Activated CD8-positive, alpha-beta T cell treated with anti-CD3 and anti-CD28 coated beads, Interleukin-2, amount 10 ng/mL, durations not matched to agents 7 days and 5 days (primary cell): ENCODE results near the gene GNB5. TPM values are rescaled to one million over a fixed set of nuclear protein-coding genes. Genes with fewer than 3 reads are reported as not detected.
"Not testable (repeated sequence)": the region's sequence is repeated elsewhere in the genome, so short reads cannot be mapped to it uniquely, and the experiment has no call there.

Experiments used
- ATAC-seq: fragments of 150-1000 bp; cut with Tn5 transposase; one replicate; pipeline ENCODE4 v1.10.0; 2021; ENCODE audit warnings: moderate library complexity
- CTCF ChIA-PET: fragments of 350-600 bp; sonication (Branson Sonifier 250); formaldehyde crosslinking; loops from one replicate; lab custom pipeline; 2021; ENCODE audit warnings: antibody characterized with exemption; lab: Charles Lee
- POLR2A ChIA-PET: fragments of 350-600 bp; sonication (Branson Sonifier 250); formaldehyde crosslinking; loops from one replicate; lab custom pipeline; 2021; ENCODE audit warnings: antibody characterized with exemption; lab: Charles Lee
- DNase-seq: peaks from one replicate; pipeline ENCODE4 v3.0.0-alpha.2; 2020
- H3K27ac Mint-ChIP-seq: one replicate; pipeline ENCODE4 v1.8.0; 2021; ENCODE audit warnings: mild to moderate bottlenecking, mixed read lengths
- H3K27me3 Mint-ChIP-seq: one replicate; pipeline ENCODE4 v1.8.0; 2021; ENCODE audit warnings: low read depth, mixed read lengths
- H3K36me3 Mint-ChIP-seq: one replicate; pipeline ENCODE4 v1.8.0; 2021; ENCODE audit warnings: low read depth, mixed read lengths
- H3K4me1 Mint-ChIP-seq: one replicate; pipeline ENCODE4 v1.8.0; 2021; ENCODE audit warnings: low read depth, mixed read lengths
- H3K4me3 Mint-ChIP-seq: one replicate; pipeline ENCODE4 v1.8.0; 2021; ENCODE audit warnings: mild to moderate bottlenecking, mixed read lengths
- H3K9me3 Mint-ChIP-seq: one replicate; pipeline ENCODE4 v1.8.0; 2022; ENCODE audit warnings: mixed read lengths; ENCODE audit not compliant: insufficient read depth
- total RNA-seq, 2 experiments: library from RNA; stranded (reverse); gene quantifications; one replicate each; pipeline ENCODE4 v1.2.3, GENCODE V29; 2021

GNB5 gene
- total RNA-seq, 2 experiments from 2014 or later: 33.8 to 37.0 TPM

GRCh38 chr15:52170199-52170598 lies 21.0 kb downstream of the GNB5 start:
- ATAC-seq, H3K9me3 Mint-ChIP-seq, H3K27ac Mint-ChIP-seq, DNase-seq, H3K4me3 Mint-ChIP-seq, H3K27me3 Mint-ChIP-seq: not testable (repeated sequence)
- POLR2A ChIA-PET: interaction anchor here (1.8 kb wide), 1 partner anchor 9 kb away, joined by 10 read pairs; no protein-coding TSS in a partner anchor
- CTCF ChIA-PET: interaction anchor here (1.0 to 2.6 kb wide), 6 partner anchors 9 to 393 kb away, joined by 3 to 21 read pairs (median 5); no protein-coding TSS in a partner anchor
- peaks cover 14% of the 10 kb centered on the region for H3K36me3 Mint-ChIP-seq
- H3K4me1 Mint-ChIP-seq: peaks cover 25% of the 10 kb centered on the region

- ATAC-seq, H3K4me3 Mint-ChIP-seq, H3K9me3 Mint-ChIP-seq, H3K27ac Mint-ChIP-seq, DNase-seq, H3K27me3 Mint-ChIP-seq: not testable (repeated sequence)
- Mint-ChIP-seq H3K36me3 (peaks cover 24% of the 10 kb centered on the region), H3K4me1 (peaks cover 20% of the 10 kb centered on the region)
- CTCF ChIA-PET: interaction anchor here (0.8 to 5.9 kb wide), 8 partner anchors 11 to 195 kb away, joined by 3 to 50 read pairs (median 4); no protein-coding TSS in a partner anchor
- POLR2A ChIA-PET: interaction anchor here (1.0 to 1.7 kb wide), 2 partner anchors 14 kb away, joined by 3 to 10 read pairs; no protein-coding TSS in a partner anchor
Measured at GRCh38 chr15:52165494-52166131, 25.6 kb downstream of the GNB5 start.

DNA sequence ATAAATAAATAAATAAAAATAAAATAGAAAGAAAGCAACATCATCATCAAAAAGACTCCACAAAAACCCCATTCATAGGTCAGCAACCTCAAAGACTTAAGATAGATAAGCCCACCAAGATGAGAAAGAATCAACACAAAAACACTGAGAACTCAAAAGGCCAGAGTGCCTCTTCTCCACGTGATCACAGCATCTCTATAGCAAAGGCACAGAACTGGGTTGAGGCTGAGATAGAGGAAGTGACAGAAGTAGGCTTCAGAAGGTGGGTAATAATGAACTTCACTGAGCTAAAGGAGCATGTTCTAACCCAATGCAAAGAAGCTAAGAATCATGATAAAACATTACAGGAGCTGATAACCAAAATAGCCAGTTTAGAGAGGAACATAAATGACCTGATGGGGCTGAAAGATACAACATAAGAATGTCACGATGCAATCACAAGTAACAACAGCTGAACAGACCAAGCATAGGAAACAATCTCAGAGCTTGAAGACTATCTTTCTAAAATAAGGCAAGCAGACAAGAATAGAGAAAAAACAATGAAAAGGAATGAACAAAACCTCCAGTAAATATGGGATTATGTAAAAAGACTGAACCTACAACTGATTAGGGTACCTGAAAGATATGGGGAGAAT lies 26.4 kb downstream of the GNB5 start:
- H3K27me3 Mint-ChIP-seq: no peaks in the 10 kb centered on the region
- POLR2A ChIA-PET: interaction anchor here (1.7 kb wide), 1 partner anchor 15 kb away, joined by 10 read pairs; no protein-coding TSS in a partner anchor
- no peaks in the 10 kb centered on the region for H3K9me3 Mint-ChIP-seq
- H3K4me1 Mint-ChIP-seq: peaks cover 15% of the 10 kb centered on the region
- peaks cover 21% of the 10 kb centered on the region for H3K36me3 Mint-ChIP-seq
- no peak overlapping the region for H3K4me3 Mint-ChIP-seq
- CTCF ChIA-PET: interaction anchor here (1.3 to 5.9 kb wide), 6 partner anchors 12 to 62 kb away, joined by 4 to 50 read pairs (median 16); no protein-coding TSS in a partner anchor
- DNase-seq (no peak), ATAC-seq (no peak)
- H3K27ac Mint-ChIP-seq: no peak overlapping the region

DNA sequence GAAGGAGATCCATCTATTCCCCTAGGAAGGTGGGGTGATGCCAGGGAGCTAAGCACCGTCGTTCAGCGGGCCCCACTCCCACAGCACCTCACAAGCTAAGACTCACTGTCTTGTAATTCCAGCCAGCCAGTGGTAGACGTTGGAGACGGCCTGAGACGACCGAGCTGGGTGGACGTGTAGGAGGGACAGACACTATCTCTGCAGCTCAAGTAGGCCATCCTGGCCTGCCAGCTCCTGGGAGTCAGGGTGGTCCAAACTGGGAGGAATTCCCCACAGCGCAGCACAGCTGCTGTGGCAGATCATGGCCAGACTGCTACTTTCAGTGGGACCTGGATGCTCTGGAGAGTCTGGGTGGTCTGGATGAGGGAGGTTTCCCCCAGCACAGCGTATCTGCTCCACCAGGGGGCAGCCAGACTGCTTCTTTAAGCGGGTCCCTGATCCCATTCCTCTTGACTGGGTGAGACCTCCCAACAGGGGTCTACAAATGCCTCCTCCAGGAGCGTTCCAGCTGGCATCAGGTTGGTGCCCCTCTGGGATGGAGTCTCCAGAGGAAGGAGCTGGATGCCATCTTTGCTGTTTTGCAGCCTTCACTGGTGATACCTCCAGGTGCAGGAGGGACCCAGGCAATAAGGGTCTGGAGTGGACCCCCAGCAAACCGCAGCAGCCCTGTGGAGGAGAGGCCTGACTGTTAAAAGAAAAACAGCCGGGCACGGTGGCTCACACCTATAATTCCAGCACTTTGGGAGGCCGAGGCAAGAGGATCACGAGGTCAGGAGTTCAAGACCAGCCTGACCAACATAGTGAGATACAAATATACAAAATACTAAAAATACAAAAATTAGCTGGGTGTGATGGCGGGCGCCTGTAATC lies 27.6 kb downstream of the GNB5 start:
- no peaks in the 10 kb centered on the region for H3K27me3 Mint-ChIP-seq
- POLR2A ChIA-PET: interaction anchor here (1.7 kb wide), 1 partner anchor 16 kb away, joined by 10 read pairs; no protein-coding TSS in a partner anchor
- H3K36me3 Mint-ChIP-seq: peaks cover 21% of the 10 kb centered on the region
- CTCF ChIA-PET: interaction anchor here (0.7 to 5.9 kb wide), 7 partner anchors 8 to 64 kb away, joined by 3 to 50 read pairs (median 4); no protein-coding TSS in a partner anchor
- no peaks in the 10 kb centered on the region for H3K9me3 Mint-ChIP-seq
- no peak for ATAC-seq
- peak; percentile 29 for DNase-seq
- peaks cover 15% of the 10 kb centered on the region for H3K4me1 Mint-ChIP-seq
- H3K4me3 Mint-ChIP-seq: no peak overlapping the region
- H3K27ac Mint-ChIP-seq: no peak overlapping the region

GRCh38 chr15:52162876-52163275 lies 28.3 kb downstream of the GNB5 start:
- H3K27ac Mint-ChIP-seq: no peak overlapping the region
- POLR2A ChIA-PET: no interaction called here

GRCh38 chr15:52162260-52162659 lies 28.9 kb downstream of the GNB5 start:
- ChIA-PET POLR2A (no interaction called here), CTCF (interaction anchor here (0.6 to 5.9 kb wide), 9 partner anchors 9 to 65 kb away, joined by 3 to 50 read pairs (median 3); no protein-coding TSS in a partner anchor)
- Mint-ChIP-seq H3K27ac (no peak overlapping the region), H3K9me3 (no peaks in the 10 kb centered on the region), H3K4me3 (no peak overlapping the region), H3K4me1 (peaks cover 15% of the 10 kb centered on the region), H3K27me3 (no peaks in the 10 kb centered on the region), H3K36me3 (peaks cover 21% of the 10 kb centered on the region)
- DNase-seq: no peak
- ATAC-seq: no peak

More at GRCh38 chr15:52162876-52163275, 28.3 kb downstream of the GNB5 start:
- CTCF ChIA-PET: interaction anchor here (0.6 to 5.9 kb wide), 9 partner anchors 8 to 64 kb away, joined by 3 to 50 read pairs (median 3); no protein-coding TSS in a partner anchor
- Mint-ChIP-seq H3K9me3 (no peaks in the 10 kb centered on the region), H3K27me3 (no peaks in the 10 kb centered on the region), H3K36me3 (peaks cover 21% of the 10 kb centered on the region), H3K4me1 (peaks cover 15% of the 10 kb centered on the region), H3K4me3 (no peak overlapping the region)
- DNase-seq: no peak
- no peak for ATAC-seq

DNA sequence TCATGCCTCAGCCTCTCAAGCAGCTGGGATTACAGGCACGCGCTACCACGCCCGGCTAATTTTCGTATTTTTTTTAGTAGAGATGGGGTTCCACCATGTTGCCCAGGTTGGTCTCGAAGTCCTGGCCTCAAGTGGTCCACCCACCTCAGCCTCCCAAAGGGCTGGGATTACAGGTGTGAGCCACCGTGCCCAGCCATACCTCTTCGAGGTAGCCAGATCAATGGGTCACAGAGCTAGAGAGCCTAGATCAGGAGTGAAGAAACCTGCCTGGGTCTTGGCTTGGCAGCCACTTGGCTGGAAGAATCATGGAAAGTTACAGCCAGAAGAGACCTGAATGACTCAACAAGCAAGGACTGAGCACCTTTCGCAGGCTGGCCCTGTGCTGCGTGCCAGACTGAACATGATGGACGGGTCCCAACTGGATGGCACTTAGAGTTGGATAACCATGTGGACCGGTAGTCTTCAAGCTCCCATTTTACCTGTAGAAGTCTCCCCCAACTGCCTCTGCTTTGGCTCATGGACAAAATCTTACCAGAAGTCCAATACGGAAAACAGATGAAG lies 29.7 kb downstream of the GNB5 start:
- no peak overlapping the region for H3K4me3 Mint-ChIP-seq
- H3K9me3 Mint-ChIP-seq: no peaks in the 10 kb centered on the region
- CTCF ChIA-PET: interaction anchor here (0.8 to 5.9 kb wide), 6 partner anchors 10 to 66 kb away, joined by 3 to 50 read pairs (median 4); no protein-coding TSS in a partner anchor
- POLR2A ChIA-PET: interaction anchor here (0.9 kb wide), 1 partner anchor 21 kb away, joined by 3 read pairs; no protein-coding TSS in a partner anchor
- H3K36me3 Mint-ChIP-seq: peaks cover 19% of the 10 kb centered on the region
- DNase-seq (no peak), ATAC-seq (no peak)
- no peak overlapping the region for H3K27ac Mint-ChIP-seq
- peaks cover 15% of the 10 kb centered on the region for H3K4me1 Mint-ChIP-seq
- no peaks in the 10 kb centered on the region for H3K27me3 Mint-ChIP-seq

DNA sequence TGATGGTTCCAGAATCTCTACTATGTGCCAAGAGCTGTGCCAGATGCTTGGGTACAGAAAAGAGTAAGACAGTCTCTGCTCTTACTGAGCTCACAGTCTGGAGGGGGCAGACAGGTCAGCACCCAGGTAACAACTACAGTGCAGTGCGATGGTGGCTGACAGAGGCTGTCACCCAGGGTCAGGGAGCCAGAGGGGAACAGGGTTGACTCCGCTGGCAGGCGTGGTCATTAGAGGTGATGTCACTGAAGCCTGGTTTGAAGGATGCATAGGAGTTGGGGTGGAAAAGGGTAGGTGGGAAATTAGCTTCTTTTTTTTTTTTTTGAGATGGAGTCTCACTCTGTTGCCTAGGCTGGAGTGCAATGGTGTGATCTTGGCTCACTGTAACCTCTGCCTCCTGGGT lies 31.5 kb downstream of the GNB5 start:
- Mint-ChIP-seq H3K27ac (no peak overlapping the region), H3K4me3 (no peak overlapping the region), H3K4me1 (peaks cover 17% of the 10 kb centered on the region), H3K36me3 (peaks cover 19% of the 10 kb centered on the region), H3K27me3 (no peaks in the 10 kb centered on the region), H3K9me3 (no peaks in the 10 kb centered on the region)
- ChIA-PET CTCF (interaction anchor here (0.8 to 1.2 kb wide), 2 partner anchors 19 to 77 kb away, joined by 3 to 4 read pairs; no protein-coding TSS in a partner anchor), POLR2A (interaction anchor here (0.6 kb wide), 1 partner anchor 22 kb away, joined by 3 read pairs; no protein-coding TSS in a partner anchor)
- no peak for ATAC-seq
- DNase-seq: no peak

DNA sequence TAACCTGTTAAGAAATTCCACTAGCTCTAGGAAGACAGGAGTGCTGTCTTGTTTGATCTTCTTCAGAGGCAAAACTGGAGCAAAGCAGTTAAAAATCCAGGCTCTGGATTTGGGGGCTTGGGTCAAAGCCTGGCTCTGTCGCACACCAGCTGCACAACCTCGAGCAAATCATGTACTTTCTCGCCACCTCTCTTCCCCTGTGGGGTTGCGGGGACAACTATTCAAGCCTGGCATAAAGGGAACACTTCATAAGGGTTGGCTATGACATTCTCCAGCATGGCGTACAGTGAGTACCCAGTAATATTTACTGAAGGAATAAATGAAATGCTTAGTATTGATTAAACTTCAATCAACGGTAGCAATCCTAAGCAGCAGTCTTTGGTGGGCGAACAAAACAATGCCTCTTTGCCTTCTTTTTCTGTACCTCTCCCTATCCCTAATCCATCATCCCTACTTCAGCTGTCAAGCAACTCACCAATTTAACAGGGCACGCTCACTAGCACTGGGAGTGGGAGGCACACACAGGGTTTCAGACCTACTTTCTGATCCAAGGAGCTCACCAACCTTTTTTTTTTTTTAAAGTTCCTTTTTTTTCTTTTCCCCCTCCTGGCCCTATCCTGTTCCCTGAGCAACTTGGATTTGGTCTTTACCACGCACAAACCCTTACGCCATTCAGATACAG lies 33.0 kb downstream of the GNB5 start:
- ChIA-PET POLR2A (interaction anchor here (0.6 kb wide), 2 partner anchors 20 to 134 kb away, joined by 3 read pairs; no protein-coding TSS in a partner anchor), CTCF (interaction anchor here (0.6 to 1.7 kb wide), 3 partner anchors 50 to 161 kb away, joined by 3 to 7 read pairs (median 5); no protein-coding TSS in a partner anchor)
- no peaks in the 10 kb centered on the region for H3K27me3 Mint-ChIP-seq
- no peak for ATAC-seq
- H3K27ac Mint-ChIP-seq: no peak overlapping the region
- no peak for DNase-seq
- no peaks in the 10 kb centered on the region for H3K9me3 Mint-ChIP-seq
- H3K4me1 Mint-ChIP-seq: peaks cover 18% of the 10 kb centered on the region
- peaks cover 19% of the 10 kb centered on the region for H3K36me3 Mint-ChIP-seq
- H3K4me3 Mint-ChIP-seq: no peak overlapping the region

GRCh38 chr15:52155878-52156277 lies 35.3 kb downstream of the GNB5 start:
- Mint-ChIP-seq H3K36me3 (peaks cover 17% of the 10 kb centered on the region), H3K27ac (no peak overlapping the region), H3K27me3 (no peaks in the 10 kb centered on the region), H3K9me3 (no peaks in the 10 kb centered on the region), H3K4me3 (no peak overlapping the region), H3K4me1 (peaks cover 21% of the 10 kb centered on the region)
- CTCF ChIA-PET: interaction anchor here (1.3 kb wide), 1 partner anchor 52 kb away, joined by 4 read pairs; no protein-coding TSS in a partner anchor
- ATAC-seq (no peak), DNase-seq (no peak)
- POLR2A ChIA-PET: no interaction called here
